IPS-15b (cell line): ENCODE measurements around the gene CD79A.

Experiments used
- H3K27me3 ChIP-seq: one replicate; pipeline ENCODE4 v1.6.1; 2013; ENCODE audit warnings: low read length; ENCODE audit not compliant: control insufficient read depth, insufficient read depth
- H3K36me3 ChIP-seq: one replicate; pipeline ENCODE4 v1.6.1; 2013; ENCODE audit warnings: low read length; ENCODE audit not compliant: control insufficient read depth, insufficient read depth
- H3K4me1 ChIP-seq: one replicate; pipeline ENCODE4 v1.6.1; 2013; ENCODE audit warnings: mild to moderate bottlenecking, low read length; ENCODE audit not compliant: control insufficient read depth, insufficient read depth
- H3K4me3 ChIP-seq: one replicate; pipeline ENCODE4 v1.5.1; 2013; ENCODE audit warnings: low read depth, low read length
- H3K9ac ChIP-seq: one replicate; pipeline ENCODE4 v1.6.1; 2013; ENCODE audit warnings: low read depth, mild to moderate bottlenecking, low read length
- H3K9me3 ChIP-seq: one replicate; pipeline ENCODE4 v1.6.1; 2013; ENCODE audit warnings: mild to moderate bottlenecking, low read length; ENCODE audit not compliant: control insufficient read depth, insufficient read depth

CD79A gene

GRCh38 chr19:41851456-41851855 lies 25.6 kb upstream of the CD79A start:
- no peak overlapping the region for H3K9ac ChIP-seq
- no peaks in the 10 kb centered on the region for H3K36me3 ChIP-seq
- no peaks in the 10 kb centered on the region for H3K9me3 ChIP-seq
- H3K4me3 ChIP-seq: no peak overlapping the region
- H3K27me3 ChIP-seq: no peaks in the 10 kb centered on the region
- H3K4me1 ChIP-seq: peaks cover 6% of the 10 kb centered on the region

GRCh38 chr19:41853344-41853743 lies 23.7 kb upstream of the CD79A start:
- H3K4me1 ChIP-seq: peaks cover 6% of the 10 kb centered on the region
- H3K4me3 ChIP-seq: no peak overlapping the region
- no peaks in the 10 kb centered on the region for H3K27me3 ChIP-seq
- H3K9ac ChIP-seq: no peak overlapping the region
- no peaks in the 10 kb centered on the region for H3K9me3 ChIP-seq
- H3K36me3 ChIP-seq: no peaks in the 10 kb centered on the region

GRCh38 chr19:41853768-41854167 lies 23.3 kb upstream of the CD79A start:
- Histone ChIP-seq H3K9ac (no peak overlapping the region), H3K9me3 (no peaks in the 10 kb centered on the region), H3K4me1 (peaks cover 6% of the 10 kb centered on the region), H3K27me3 (no peaks in the 10 kb centered on the region), H3K36me3 (no peaks in the 10 kb centered on the region), H3K4me3 (no peak overlapping the region)

- H3K9ac ChIP-seq: no peak overlapping the region
- no peaks in the 10 kb centered on the region for H3K9me3 ChIP-seq
- H3K36me3 ChIP-seq: peaks cover 41% of the 10 kb centered on the region
- peaks cover 8% of the 10 kb centered on the region for H3K4me1 ChIP-seq
- H3K27me3 ChIP-seq: no peaks in the 10 kb centered on the region
- H3K4me3 ChIP-seq: no peak overlapping the region
Measured at GRCh38 chr19:41859213-41859617, 17.9 kb upstream of the CD79A start.

- Histone ChIP-seq H3K9me3 (no peaks in the 10 kb centered on the region), H3K9ac (peak within 1 kb of the TSS; percentile 100), H3K36me3 (peaks cover 47% of the 10 kb centered on the region), H3K4me3 (peak within 1 kb of the TSS; percentile 100), H3K4me1 (peaks cover 10% of the 10 kb centered on the region), H3K27me3 (no peaks in the 10 kb centered on the region)
Measured at GRCh38 chr19:41859618-41860418, 17.3 kb upstream of the CD79A start, which contains the start of gene RPS19. Gene RPS19 (plus strand): TSS chr19:41860255. CDS start chr19:41860775, 520 bp downstream.

- H3K4me1 ChIP-seq: peaks cover 10% of the 10 kb centered on the region
- H3K9me3 ChIP-seq: no peaks in the 10 kb centered on the region
- peak overlapping the region; percentile 100 for H3K9ac ChIP-seq
- peaks cover 54% of the 10 kb centered on the region for H3K36me3 ChIP-seq
- H3K4me3 ChIP-seq: peak overlapping the region; percentile 100
- H3K27me3 ChIP-seq: no peaks in the 10 kb centered on the region
Measured at GRCh38 chr19:41860419-41861115, 16.5 kb upstream of the CD79A start.

GRCh38 chr19:41861116-41861768 lies 15.8 kb upstream of the CD79A start:
- peaks cover 56% of the 10 kb centered on the region for H3K36me3 ChIP-seq

GRCh38 chr19:41861846-41862245 lies 15.2 kb upstream of the CD79A start:
- Histone ChIP-seq H3K9me3 (no peaks in the 10 kb centered on the region), H3K4me3 (peak overlapping the region; percentile 100), H3K4me1 (peaks cover 10% of the 10 kb centered on the region), H3K36me3 (peaks cover 62% of the 10 kb centered on the region), H3K27me3 (no peaks in the 10 kb centered on the region), H3K9ac (no peak overlapping the region)

More at GRCh38 chr19:41861116-41861768, 15.8 kb upstream of the CD79A start:
- H3K9ac ChIP-seq: peak overlapping the region; percentile 100
- H3K4me3 ChIP-seq: peak overlapping the region; percentile 100
- H3K27me3 ChIP-seq: no peaks in the 10 kb centered on the region
- H3K9me3 ChIP-seq: no peaks in the 10 kb centered on the region
- H3K4me1 ChIP-seq: peaks cover 10% of the 10 kb centered on the region

GRCh38 chr19:41862445-41862986 lies 14.6 kb upstream of the CD79A start:
- Histone ChIP-seq H3K4me1 (peaks cover 10% of the 10 kb centered on the region), H3K9me3 (no peaks in the 10 kb centered on the region), H3K36me3 (peaks cover 66% of the 10 kb centered on the region), H3K9ac (no peak overlapping the region), H3K4me3 (no peak overlapping the region), H3K27me3 (no peaks in the 10 kb centered on the region)

GRCh38 chr19:41863209-41863931 lies 13.7 kb upstream of the CD79A start:
- Histone ChIP-seq H3K9ac (peak overlapping the region; percentile 32), H3K4me3 (no peak overlapping the region), H3K9me3 (no peaks in the 10 kb centered on the region), H3K36me3 (peaks cover 74% of the 10 kb centered on the region), H3K4me1 (peaks cover 10% of the 10 kb centered on the region), H3K27me3 (no peaks in the 10 kb centered on the region)

- H3K4me3 ChIP-seq: no peak overlapping the region
- H3K36me3 ChIP-seq: peaks cover 84% of the 10 kb centered on the region
- peak overlapping the region; percentile 41 for H3K9ac ChIP-seq
- peaks cover 10% of the 10 kb centered on the region for H3K4me1 ChIP-seq
- H3K27me3 ChIP-seq: no peaks in the 10 kb centered on the region
- H3K9me3 ChIP-seq: no peaks in the 10 kb centered on the region
Measured at GRCh38 chr19:41864374-41864773, 12.7 kb upstream of the CD79A start.
